GM12891 (cell line): ENCODE data around the gene VPS52.
"Not testable (repeated sequence)": the region's sequence is repeated elsewhere in the genome, so short reads cannot be mapped to it uniquely, and the experiment has no call there.

ENCODE experiments used
- DNase-seq: peaks from one replicate; pipeline ENCODE4 v3.0.0; 2011; ENCODE audit warnings: low spot score; ENCODE audit not compliant: insufficient read length
- FAIRE-seq: peaks from 2 replicates; lab custom pipeline; 2011; peaks lifted over from hg19 to GRCh38; lab: Jason Lieb, UNC
- PAX5 ChIP-seq: IDR thresholded peaks from 2 replicates; pipeline ENCODE4 v1.6.1; 2011; ENCODE audit warnings: low read length, moderate library complexity, mild to moderate bottlenecking; ENCODE audit not compliant: insufficient read depth, severe bottlenecking
- POLR2A ChIP-seq: IDR thresholded peaks from 2 replicates; pipeline ENCODE4 v1.6.1; 2011; ENCODE audit warnings: low read depth, low read length, control low read depth
- POLR2AphosphoS5 ChIP-seq: IDR thresholded peaks from 2 replicates; pipeline ENCODE4 v1.6.1; 2011; ENCODE audit warnings: low read depth, low read length, control low read depth
- POU2F2 ChIP-seq: IDR thresholded peaks from 2 replicates; pipeline ENCODE4 v1.6.1; 2011; ENCODE audit warnings: low read depth, mild to moderate bottlenecking, control low read depth, low read length, moderate library complexity
- SPI1 ChIP-seq: IDR thresholded peaks from 2 replicates; pipeline ENCODE4 v1.6.1; 2011; ENCODE audit warnings: low read depth, low read length, control low read depth
- TAF1 ChIP-seq: IDR thresholded peaks from 2 replicates; pipeline ENCODE4 v1.6.1; 2011; ENCODE audit warnings: low read depth, low read length, control low read depth

VPS52 gene

DNA sequence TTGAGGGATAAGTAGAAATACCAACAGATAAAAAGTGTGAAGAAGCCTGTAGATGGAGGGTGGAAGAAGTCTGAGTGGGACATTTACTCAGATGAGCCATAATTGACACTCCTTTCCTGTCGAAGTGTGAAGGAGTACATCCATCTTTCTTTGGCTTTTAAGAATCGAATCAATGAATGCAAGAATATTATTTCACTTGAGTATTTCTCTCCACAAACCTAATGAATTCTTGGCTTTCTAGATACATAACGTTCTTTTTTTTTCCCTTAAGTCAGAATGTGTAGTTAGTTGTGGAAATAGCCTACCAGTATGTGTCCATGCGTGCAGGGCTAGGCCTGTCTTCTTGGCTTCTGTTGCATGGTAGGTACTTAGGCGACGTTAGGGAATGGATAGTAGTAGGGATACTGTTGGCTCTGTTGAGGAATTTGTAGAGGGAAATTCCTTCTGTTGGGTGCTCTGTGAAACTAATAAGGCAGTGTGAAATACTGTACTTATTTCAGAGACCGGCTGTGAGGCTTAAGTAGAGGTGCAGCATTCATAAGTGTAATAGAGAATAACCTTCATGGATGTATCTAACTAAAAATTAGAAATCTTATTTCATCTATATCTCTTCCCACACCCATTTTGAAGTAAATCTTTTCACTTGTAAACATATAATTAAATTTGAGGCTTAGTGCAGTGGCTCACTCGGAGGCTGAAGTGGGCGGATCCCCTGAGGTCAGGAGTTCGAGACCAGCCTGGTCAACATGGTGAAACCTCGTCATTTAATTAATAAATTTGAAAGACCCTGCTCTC is 1.6 kb upstream of the VPS52 start:
- no peak for TF ChIP-seq PAX5
- TF ChIP-seq POU2F2: no peak
- TF ChIP-seq SPI1: no peak
- peak; percentile 57 for TF ChIP-seq POLR2AphosphoS5
- TF ChIP-seq TAF1: no peak
- no peak for TF ChIP-seq POLR2A
- FAIRE-seq: no peak
- DNase-seq: no peak

- FAIRE-seq (no peak), DNase-seq (no peak)
- TF ChIP-seq SPI1: no peak
- TF ChIP-seq POLR2AphosphoS5: no peak
- TF ChIP-seq POLR2A: no peak; the same call in 1 of the 2 replicates
- TF ChIP-seq TAF1: no peak
- TF ChIP-seq POU2F2: no peak
- no peak for TF ChIP-seq PAX5
Observed at GRCh38 chr6:33272275-33273128, 826 bp upstream of the VPS52 start.

GRCh38 chr6:33271117-33271467 is 584 bp downstream of the VPS52 start:
- DNase-seq: no peak
- FAIRE-seq: peak; percentile 59
- TF ChIP-seq POU2F2: no peak
- TF ChIP-seq PAX5: no peak
- TF ChIP-seq POLR2A: no peak
- TF ChIP-seq POLR2AphosphoS5: no peak
- no peak for TF ChIP-seq SPI1
- no peak for TF ChIP-seq TAF1

DNA sequence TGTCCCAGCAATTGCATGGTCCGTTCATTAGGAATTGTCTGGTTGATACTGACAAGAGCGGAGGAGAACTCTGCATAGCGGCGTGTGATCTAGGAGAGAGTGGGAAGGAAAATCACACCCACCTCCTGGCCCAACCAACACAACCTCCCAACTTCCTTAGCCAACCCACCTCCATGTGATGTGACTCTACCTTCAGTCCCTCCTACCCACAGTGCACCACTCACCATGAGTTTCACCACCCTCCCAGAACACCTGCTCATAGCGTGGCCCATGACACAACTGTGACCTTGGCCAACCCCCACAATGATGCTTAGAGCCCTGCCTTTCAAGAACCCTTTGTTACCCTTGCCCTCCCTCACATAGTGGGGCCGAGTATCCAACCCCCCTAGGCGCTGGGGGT is 7.7 kb downstream of the VPS52 start:
- FAIRE-seq: no peak
- no peak for DNase-seq
- TF ChIP-seq PAX5 (no peak), SPI1 (no peak), TAF1 (no peak), POLR2A (no peak), POLR2AphosphoS5 (0 out of 2 replicates have a peak, but pooled peaks have one; percentile 38)

DNA sequence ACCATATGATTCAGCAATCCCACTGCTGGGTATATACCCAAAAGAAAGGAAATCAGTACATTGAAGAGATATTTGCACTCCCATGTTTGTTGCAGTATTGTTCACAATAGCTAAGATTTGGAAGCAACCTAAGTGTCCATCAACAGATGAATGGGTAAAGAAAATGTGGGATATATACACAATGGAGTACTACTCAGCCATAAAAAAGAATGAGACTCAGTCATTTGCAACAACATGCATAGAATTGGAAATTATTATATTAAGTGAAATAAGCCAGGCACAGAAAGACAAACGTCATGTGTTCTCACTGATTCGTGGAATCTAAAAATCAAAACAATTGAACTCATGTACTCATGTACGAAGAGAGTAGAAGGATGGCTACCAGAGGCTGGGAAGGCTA is 9.2 kb downstream of the VPS52 start:
- not testable (repeated sequence) for DNase-seq, FAIRE-seq

GRCh38 chr6:33259032-33259431 is 12.6 kb downstream of the VPS52 start:
- no peak for DNase-seq
- no peak for TF ChIP-seq PAX5
- TF ChIP-seq SPI1: no peak
- no peak for TF ChIP-seq TAF1
- no peak for TF ChIP-seq POLR2AphosphoS5
- TF ChIP-seq POLR2A: no peak
- no peak for TF ChIP-seq POU2F2
- FAIRE-seq: no peak

- DNase-seq (no peak), FAIRE-seq (no peak)
- no peak for TF ChIP-seq POLR2A
- TF ChIP-seq POLR2AphosphoS5: no peak
- no peak for TF ChIP-seq SPI1
- TF ChIP-seq PAX5: no peak
- no peak for TF ChIP-seq POU2F2
- no peak for TF ChIP-seq TAF1
Observed at GRCh38 chr6:33254591-33254990, 17.1 kb downstream of the VPS52 start.

DNA sequence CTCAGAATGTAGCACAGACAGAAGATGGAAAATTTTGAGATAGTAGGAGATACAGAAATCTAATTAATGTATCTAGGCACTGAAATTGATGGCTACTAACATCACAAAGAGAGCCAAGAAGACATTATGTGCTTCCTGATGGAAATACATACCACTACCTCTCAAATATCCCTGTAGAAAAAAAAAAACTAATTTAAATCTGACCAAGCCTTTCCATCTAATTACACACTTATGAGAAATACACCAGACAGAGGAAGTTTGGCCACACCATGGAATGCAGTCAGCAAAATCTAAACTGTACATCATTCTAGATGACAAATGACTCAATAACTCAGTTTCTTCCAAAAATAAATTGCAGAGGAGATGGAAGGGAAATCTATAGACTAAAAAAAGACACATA is 18.9 kb downstream of the VPS52 start:
- TF ChIP-seq PAX5 (no peak), POLR2AphosphoS5 (no peak), POU2F2 (no peak), TAF1 (no peak), SPI1 (no peak), POLR2A (no peak)
- FAIRE-seq: no peak
- no peak for DNase-seq

DNA sequence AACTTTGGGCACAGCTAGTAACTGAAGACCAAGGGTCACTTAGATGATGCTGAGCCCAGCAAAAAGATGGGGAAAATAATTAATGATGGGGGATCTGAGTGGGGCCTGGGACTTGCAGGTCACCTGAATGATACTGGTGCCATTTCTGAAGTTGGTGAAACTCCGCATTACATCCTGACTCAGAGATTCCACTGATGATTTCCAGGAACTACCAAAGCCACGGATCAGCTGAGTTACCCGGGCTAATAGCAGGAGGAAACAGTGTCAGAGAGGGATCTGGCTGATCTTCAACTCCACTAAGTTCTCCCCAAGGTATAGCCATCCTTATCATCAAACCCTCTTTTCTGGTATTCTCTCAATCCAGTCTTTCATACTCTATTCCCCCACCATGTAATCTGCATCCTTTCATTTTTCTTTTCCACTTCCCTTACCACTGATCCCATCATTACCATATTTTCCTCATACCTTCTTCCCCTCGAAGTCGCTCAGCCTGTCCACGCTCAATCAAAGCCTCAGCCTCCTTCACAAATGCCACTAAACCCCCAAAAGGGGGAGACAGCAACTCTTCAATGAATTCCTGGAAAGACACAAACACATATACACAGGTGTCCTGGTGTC is 20.2 kb downstream of the VPS52 start:
- no peak for DNase-seq
- TF ChIP-seq POLR2AphosphoS5: no peak
- no peak for TF ChIP-seq PAX5
- TF ChIP-seq POLR2A: no peak
- FAIRE-seq: no peak
